T-helper 1 cell (primary cell): ENCODE data around the gene DPYSL4.
A peak's percentile ranks its signal among the peaks of the same experiment; 100 is the strongest.

Experiments used
- DNase-seq, 5 donors: peaks; one replicate each; pipeline ENCODE4 v3.0.0-alpha.2; 2012 to 2020

The DPYSL4 gene

GRCh38 chr10:132196178-132197113 lies 9.7 kb downstream of the DPYSL4 start:
- no peak for DNase-seq

- DNase-seq = no peak
These were observed 10.7 kb downstream of the DPYSL4 start for GRCh38 chr10:132197271-132198067.

- no peak for DNase-seq
These were observed 11.3 kb downstream of the DPYSL4 start for GRCh38 chr10:132198068-132198370.

- DNase-seq = no peak
These were observed 11.8 kb downstream of the DPYSL4 start for GRCh38 chr10:132198381-132199181.

DNA sequence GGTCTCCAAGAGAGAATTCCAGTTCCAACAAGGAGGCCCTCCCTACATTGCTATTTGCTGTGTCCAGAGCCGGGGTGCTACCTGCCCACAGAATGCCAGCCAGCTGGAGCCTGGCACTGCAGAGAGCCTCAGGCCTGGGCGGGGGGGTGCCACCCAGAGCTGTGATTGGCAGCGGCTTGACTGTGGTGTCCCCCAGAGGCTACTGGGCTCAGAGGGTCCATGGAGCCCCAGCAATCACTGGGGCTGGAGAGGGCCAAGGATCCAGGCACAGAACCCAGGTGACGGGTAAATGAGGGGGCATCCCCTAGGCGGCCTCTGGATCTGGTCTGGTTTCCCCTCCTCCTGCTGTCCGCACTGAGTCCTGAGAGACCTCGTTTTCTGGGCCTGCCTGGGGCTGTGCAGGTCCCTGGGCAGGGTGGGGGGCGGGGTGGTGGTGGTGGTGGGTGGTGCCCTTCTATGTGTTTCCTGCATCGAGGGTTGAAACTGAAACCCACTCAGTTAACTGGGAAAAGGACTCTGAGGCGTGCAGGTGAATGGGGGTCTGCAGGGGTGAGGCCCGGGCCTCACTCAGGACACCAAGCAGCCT lies 12.6 kb downstream of the DPYSL4 start:
- no peak for DNase-seq

GRCh38 chr10:132199854-132200311 lies 13.1 kb downstream of the DPYSL4 start:
- DNase-seq = no peak

DNA sequence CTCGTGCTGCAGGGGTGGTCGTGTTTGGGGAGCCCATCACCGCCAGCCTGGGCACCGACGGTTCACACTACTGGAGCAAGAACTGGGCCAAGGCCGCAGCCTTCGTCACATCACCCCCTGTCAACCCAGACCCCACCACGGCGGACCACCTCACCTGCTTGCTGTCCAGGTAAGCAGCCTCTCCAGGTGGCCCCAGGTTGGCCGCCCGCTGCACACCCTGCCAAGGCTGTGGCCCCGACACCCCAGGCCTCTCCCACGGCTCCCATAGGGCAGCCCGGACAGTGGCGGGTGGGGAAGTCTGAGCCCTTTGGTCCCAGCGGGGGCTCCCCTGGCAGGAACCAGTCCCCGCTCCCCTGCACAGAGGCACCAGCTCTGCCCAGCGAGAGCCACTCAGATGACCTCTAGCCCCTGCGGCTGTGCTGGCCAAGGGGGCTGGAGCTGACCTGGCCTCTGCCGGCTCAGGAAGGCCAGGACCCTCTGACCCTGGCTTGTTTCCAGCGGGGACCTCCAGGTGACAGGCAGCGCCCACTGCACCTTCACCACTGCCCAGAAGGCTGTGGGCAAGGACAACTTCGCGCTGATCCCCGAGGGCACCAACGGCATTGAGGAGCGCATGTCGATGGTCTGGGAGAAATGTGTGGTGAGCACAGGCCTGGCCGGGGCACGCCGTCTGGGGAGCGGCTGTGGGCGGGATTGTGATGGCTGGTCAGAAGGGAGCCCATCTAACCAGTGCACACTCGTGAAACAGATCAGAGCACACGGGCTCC lies 13.8 kb downstream of the DPYSL4 start:
- no peak for DNase-seq

DNA sequence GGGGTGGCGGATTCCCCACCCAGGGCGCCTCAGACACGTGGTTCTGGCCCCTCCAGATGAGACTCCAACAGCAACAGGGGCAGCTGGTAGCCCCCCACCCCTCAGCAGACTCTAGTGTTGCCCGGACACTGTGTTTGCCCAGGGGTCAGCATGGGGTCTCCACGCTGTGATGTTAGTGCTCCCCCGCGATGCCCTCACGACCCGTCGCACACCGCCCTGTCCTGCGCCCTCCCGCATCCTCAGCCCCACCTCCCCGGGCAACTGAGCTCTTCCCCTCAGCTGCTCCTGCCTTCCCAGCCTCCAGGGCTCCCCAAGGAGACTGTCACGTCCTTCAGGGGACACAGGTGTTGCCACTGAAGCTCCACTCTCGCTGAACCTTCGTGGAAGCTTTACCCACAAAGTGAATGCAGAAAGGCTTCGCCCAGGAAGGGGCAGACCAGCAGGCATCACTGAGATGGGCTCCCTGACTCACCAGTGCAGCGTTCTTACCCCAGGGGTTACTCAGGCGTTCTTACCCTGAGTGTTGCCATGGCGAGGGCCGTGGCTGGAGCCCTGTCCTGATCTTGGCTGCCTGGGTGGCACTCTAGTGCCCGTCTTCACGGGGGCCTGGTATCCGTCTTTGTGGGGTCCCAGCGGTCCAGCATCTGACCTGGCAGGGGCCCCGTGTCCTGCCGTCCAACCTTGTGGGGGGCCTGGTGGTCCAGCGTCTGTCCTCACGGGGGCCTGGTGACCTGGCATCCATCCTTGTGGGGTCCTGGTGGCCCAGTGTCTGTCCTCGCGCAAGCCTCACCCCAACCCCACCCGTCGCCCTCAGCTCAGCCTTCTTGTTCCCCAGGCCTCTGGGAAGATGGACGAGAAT lies 14.6 kb downstream of the DPYSL4 start:
- no peak for DNase-seq

DNA sequence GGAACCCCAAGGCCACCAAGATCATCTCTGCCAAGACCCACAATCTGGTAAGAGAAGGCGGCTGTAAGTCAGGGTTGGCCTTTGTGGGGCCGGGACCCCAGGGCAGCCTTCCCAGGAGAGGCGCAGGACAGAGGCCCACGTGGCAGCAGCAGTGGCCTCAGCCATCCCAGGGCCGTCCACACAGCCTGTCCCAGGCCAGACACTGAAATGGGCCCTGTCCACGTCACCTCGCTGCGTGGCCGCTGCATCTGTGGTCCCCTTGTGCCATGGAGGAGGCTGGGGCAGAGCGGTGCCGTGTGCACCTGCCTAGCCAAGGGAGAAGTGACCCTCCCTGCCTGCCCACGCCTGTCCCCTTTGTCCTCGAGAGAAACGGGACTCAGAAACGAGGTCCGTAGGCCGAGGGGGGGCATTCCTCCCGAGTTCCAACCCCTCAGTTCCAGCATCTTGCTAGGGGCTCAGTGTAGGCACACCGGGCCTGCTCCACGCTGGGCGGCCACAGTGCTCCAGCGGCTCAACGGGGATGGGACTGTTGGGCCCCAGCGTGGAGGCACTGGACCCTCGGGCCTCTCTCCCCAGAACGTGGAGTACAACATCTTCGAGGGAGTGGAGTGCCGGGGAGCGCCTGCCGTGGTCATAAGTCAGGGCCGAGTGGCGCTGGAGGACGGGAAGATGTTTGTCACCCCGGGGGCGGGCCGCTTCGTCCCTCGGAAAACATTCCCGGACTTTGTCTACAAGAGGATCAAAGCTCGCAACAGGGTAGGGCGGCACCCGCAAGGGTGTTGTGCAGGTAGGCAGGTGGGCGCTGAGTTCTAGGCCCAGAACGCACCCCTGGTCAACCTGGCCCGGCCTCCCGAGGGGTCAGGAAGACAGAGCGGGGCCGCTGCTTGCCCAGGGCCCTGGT lies 15.6 kb downstream of the DPYSL4 start:
- no peak for DNase-seq

DNA sequence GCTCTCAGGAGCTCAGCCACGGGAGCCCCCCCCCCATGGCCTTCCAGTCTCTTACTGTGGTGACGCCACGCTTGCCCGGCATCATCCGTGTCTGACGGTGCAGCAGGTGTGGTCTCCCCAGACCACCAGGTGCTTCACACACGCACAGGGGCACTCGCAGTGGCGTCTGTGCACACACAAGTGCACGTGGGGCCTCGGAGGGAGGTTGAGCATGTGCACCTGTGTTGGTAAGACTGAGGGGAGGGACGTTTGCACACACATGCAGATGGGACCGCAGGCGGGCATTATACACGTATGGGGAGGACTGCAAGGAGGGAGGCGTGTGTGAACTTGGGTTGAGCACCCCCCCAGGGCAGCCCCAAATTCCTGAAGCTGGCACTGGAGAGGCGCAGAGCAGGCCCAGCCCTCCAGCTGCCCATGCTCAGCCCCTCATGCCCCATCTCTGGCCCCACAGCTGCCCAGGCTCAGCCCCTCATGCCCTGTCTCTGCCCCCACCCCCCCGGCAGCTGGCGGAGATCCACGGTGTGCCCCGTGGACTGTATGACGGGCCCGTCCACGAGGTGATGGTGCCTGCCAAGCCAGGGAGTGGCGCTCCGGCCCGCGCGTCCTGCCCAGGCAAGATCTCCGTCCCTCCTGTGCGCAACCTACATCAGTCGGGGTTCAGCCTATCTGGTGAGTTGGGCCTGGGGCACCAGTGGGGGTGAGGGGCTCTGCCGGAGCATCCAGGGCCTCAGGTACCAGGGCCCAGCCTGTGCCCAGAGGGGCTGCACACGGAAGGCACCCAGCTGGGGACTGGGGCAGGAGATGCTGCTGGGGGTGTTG lies 16.7 kb downstream of the DPYSL4 start:
- no peak for DNase-seq

DNA sequence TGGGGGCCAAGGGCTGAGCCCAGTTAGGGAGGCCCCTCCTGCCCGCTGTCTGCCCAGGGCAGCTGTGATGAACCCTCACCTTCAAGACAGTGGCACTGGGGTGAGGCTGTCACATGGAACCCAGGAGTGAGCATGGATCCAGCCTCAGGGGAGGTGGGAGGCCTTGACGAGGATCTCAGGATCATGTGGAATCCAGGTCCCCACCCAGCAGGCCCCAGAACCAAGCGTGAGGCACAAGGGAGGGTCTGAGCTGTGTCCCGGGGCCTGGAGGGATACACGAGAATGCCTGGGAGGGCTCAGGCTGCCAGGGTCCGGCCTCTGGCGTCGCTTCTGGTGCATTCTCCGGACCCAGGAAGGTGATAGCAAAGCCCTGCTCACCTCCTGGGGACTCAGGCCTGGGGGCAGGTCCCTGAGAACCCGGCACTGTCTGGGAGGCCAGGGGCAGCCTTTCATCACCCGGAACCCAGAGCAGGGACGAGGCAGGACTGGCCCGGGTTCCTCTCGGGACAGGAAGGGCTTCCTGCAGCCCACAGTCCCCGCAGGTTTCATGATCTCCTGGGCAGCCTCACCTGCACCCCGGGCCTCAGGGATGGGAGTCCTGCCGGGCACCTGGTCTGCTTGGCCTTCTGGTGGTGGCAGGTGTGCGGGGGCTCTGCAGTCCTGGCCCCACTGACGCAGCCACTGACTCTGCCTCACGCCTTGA lies 17.5 kb downstream of the DPYSL4 start:
- peak in 1 of 5 donors; percentile 5 for DNase-seq

DNA sequence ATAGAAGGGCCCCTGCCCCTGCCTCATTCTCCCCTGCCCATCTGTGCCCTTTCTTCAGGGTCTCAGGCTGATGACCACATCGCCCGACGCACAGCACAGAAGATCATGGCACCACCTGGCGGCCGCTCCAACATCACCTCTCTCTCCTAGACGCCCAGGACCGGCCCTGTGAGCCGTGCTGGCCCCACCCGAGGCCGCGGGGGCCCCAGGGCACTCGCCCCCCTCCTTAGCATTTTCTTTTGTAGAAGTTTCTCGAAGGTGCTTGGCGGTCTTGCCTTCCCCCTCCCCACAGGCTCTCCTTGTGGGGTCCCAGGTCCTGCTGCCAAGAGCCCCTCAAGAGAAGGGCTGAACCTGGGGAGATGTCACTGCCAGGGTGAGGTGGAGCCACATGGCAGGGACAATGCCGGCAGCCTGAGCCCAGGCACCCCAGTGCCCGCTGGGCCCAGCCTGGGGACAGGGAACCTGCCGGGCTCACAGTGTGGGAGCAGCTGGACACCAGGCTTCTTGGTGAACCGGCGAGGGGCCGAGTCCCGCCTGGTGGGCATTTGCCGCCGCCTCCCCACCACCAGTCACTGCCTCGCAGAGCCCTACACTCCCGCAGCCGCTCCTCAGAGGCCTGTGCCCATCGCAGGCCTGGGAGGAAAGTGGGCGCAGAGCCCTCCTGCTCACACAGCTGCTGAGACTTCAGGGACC lies 18.2 kb downstream of the DPYSL4 start:
- DNase-seq = peak in 1 of 5 donors; percentile 4

DNA sequence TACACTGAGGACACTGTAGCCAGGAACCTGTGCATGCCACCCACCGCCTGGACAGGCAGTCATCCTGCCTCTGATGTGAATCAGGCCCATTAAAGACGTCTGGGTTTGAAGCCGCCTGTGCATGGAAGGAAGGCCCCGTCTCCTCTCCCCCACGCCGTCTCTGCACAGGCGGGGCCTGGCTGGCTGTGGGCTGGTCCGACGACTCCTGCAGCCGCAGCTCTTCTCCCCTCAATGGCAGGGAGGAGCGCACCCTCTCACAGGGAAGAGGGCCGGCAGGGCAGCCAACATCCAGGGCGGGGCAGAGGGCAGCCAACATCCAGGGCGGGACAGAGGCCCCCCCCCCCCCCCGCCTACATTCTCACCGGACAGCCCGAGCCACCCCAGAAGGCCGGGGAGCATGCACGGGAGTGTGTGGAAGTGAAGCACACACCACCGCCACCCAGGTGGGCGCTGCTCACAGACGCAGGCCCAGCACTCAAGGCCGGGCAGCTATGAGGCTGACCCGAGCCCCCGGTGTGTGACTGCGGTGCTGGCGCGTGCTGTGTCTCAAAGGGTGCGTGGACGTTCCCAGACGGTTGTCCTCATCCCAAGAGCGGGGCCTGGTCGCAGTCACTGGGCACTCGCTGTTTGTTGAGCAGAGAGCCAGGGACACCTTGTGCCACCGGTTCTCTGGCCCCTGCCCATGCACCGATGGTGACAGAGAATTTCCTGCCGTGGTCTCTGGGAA lies 19.1 kb downstream of the DPYSL4 start:
- DNase-seq = peak in 1 of 5 donors; percentile 3

- no peak for DNase-seq
These were observed 19.6 kb downstream of the DPYSL4 start for GRCh38 chr10:132206377-132206745.

DNA sequence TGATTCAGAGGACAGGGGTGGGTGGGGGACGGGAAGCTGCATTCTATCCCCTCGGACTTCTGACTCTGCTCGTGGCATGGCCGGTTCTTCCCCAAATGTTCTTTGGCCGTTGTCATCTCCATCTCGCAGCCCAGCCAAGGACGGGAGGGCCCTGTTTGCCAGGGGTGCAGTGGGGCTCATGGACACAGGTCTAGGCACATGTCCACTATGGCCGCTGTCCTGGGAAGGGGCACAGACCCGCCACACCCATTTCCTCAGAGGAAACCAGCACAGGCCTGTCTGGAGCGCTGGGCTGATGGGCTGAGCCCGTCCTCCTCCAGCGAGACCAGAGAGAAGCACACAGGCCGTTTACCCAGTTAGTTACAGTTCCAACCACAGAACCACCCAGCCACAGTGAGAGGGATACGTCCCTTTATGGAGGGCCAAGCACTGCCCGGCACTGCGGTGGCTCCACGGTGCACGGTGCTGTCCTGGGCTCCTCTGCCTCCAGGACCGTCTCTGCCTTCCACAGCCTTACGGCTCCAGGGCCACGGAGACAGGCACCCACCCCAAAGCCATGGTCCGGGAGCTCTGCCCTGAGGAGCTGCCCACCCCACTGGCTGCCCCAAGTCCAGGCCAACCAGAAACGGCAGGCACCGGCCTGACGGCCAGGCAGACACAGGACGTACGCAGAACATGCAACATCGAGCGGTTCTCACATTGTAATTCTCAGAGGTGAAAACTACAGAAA lies 20.2 kb downstream of the DPYSL4 start:
- peak in 1 of 5 donors; percentile 4 for DNase-seq
